ENCODE measurements around the gene GARIN5A. TPM values are rescaled to one million over a fixed set of nuclear protein-coding genes. Genes with fewer than 3 reads are reported as not detected.

The GARIN5A gene
- total and polyA plus RNA-seq, 2 of the 8 experiments (the other 6 are each of a cell fraction or from before 2014, with no cell fraction given) = 9.1 to 18.5 TPM

GRCh38 chr19:50479761-50480251 is 3.2 kb upstream of the GARIN5A start:
- FAIRE-seq (no peak), DNase-seq (ENCODE audit: low read depth in 1 of 2, low spot score in 2 of 2) (no peak)
- Histone ChIP-seq H3K4ac (replicated peaks; ENCODE audit: insufficient read length, low read depth, low read length) (no peak overlapping the region), H2AFZ (ENCODE audit: low read length) (no peak overlapping the region), H2BK5ac (ENCODE audit: low read depth, low read length) (no peak overlapping the region), H2BK20ac (ENCODE audit: low read length) (no peak overlapping the region), H4K20me1 (replicated peaks in 1 of 2; ENCODE audit: control insufficient read depth in 1 of 2, insufficient read depth in 2 of 2, low read length in 2 of 2) (peaks cover 7 to 8% of the 10 kb centered on the region in 2 experiments), H4K5ac (ENCODE audit: insufficient read length, low read depth, low read length) (no peak overlapping the region), H2BK120ac (replicated peaks; ENCODE audit: low read depth, low read length) (no peak overlapping the region), H3K23ac (ENCODE audit: insufficient read length) (no peak overlapping the region), H3K36me3 (ENCODE audit: control insufficient read depth in 2 of 4, insufficient read depth in 4 of 4, low read length in 3 of 4) (peaks cover 2 to 51% (median 12%) of the 10 kb centered on the region in 4 experiments; a peak in 6 of 8 replicates), H3K79me2 (ENCODE audit: control insufficient read depth in 1 of 2, insufficient read depth in 2 of 2, low read length in 2 of 2) (peaks cover 4 to 16% of the 10 kb centered on the region in 2 experiments; a peak in 3 of 4 replicates), H3K9ac (replicated peaks in 1 of 4; ENCODE audit: extremely low read depth in 1 of 4, low read depth in 3 of 4, low read length in 3 of 4) (no peak overlapping the region), H2BK15ac (ENCODE audit: low read length) (no peak overlapping the region), H3K56ac (replicated peaks; ENCODE audit: insufficient read length, low read depth, low read length) (no peak overlapping the region), H3K23me2 (ENCODE audit: low read depth, low read length) (peaks cover 2% of the 10 kb centered on the region; the same call in 1 of the 2 replicates), H3K4me2 (ENCODE audit: insufficient read depth in 1 of 2, low read depth in 2 of 2, low read length in 2 of 2) (no peak overlapping the region), H3K4me1 (replicated peaks in 1 of 4; ENCODE audit: control insufficient read depth in 3 of 4, insufficient read depth in 4 of 4, low read length in 3 of 4) (no peaks in the 10 kb centered on the region), H3K9me3 (ENCODE audit: insufficient read depth in 2 of 2, low read depth in 1 of 2, low read length in 1 of 2) (peaks cover 3 to 9% of the 10 kb centered on the region in 2 experiments; a peak in 3 of 4 replicates), H4K91ac (replicated peaks; ENCODE audit: insufficient read length, low read length) (no peak overlapping the region), H3K4me3 (ENCODE audit: extremely low read depth in 1 of 4, insufficient read depth in 2 of 4, low read depth in 3 of 4, low read length in 4 of 4) (no peak overlapping the region), H4K8ac (ENCODE audit: extremely low read depth, insufficient read depth, low read length) (no peak overlapping the region; the same call in 1 of the 2 replicates), H3K18ac (ENCODE audit: extremely low read depth, low read length) (no peak overlapping the region), H3K79me1 (ENCODE audit: low read depth, low read length) (peaks cover 10% of the 10 kb centered on the region), H2BK12ac (ENCODE audit: low read depth, low read length) (no peak overlapping the region), H3K27ac (ENCODE audit: low read depth, low read length) (no peak overlapping the region), H3K14ac (ENCODE audit: insufficient read length) (no peak overlapping the region), H3K27me3 (replicated peaks in 1 of 4; ENCODE audit: control insufficient read depth in 3 of 4, extremely low read depth in 1 of 4, insufficient read depth in 3 of 4, low read length in 3 of 4) (no peaks in the 10 kb centered on the region; a peak in 2 of 7 replicates), H2AK5ac (ENCODE audit: low read depth, low read length) (no peak overlapping the region)
- POLR2A ChIA-PET (ENCODE audit: partially characterized antibody) = interaction anchor here (1.2 to 2.5 kb wide), 7 partner anchors 14 to 111 kb away, joined by 3 to 8 read pairs (median 4); partner anchors contain the start of genes JOSD2 and POLD1
- CTCF ChIA-PET (ENCODE audit: partially characterized antibody) = interaction anchor here (1.0 to 2.6 kb wide), 23 partner anchors 8 to 221 kb away, joined by 3 to 18 read pairs (median 6); partner anchors contain the start of gene JOSD2
- WGBS, 2 experiments (ENCODE audit: extremely low coverage in 1 of 2, insufficient coverage in 1 of 2, insufficient read length in 1 of 2, insufficient replicate concordance in 2 of 2, low coverage in 1 of 2, low lambda C conversion rate in 2 of 2, missing lambda C conversion rate in 1 of 2) = 92% methylated on average over 16 of the region's 16 CpGs; no CpG with 5 or more reads in 1 of the 2 experiments
- TF ChIP-seq TBP (IDR thresholded peaks at IDR 0.05; ENCODE audit: low read depth, low read length) (no peak), YY1 (IDR thresholded peaks at IDR 0.05; ENCODE audit: low read depth, low read length) (no peak), KDM1A (IDR thresholded peaks at IDR 0.05; ENCODE audit: borderline replicate concordance, low read length) (no peak), GTF2F1 (IDR thresholded peaks at IDR 0.05; ENCODE audit: borderline replicate concordance, low read depth, low read length) (no peak), CBX5 (IDR thresholded peaks at IDR 0.05; ENCODE audit: low read depth, low read length) (no peak), SP4 (IDR thresholded peaks at IDR 0.05; ENCODE audit: low read length) (no peak), SP2 (IDR thresholded peaks at IDR 0.05; ENCODE audit: low read length) (no peak), KDM5A (IDR thresholded peaks at IDR 0.05; ENCODE audit: low read length) (no peak)
- TF ChIP-seq, protein P1, sequence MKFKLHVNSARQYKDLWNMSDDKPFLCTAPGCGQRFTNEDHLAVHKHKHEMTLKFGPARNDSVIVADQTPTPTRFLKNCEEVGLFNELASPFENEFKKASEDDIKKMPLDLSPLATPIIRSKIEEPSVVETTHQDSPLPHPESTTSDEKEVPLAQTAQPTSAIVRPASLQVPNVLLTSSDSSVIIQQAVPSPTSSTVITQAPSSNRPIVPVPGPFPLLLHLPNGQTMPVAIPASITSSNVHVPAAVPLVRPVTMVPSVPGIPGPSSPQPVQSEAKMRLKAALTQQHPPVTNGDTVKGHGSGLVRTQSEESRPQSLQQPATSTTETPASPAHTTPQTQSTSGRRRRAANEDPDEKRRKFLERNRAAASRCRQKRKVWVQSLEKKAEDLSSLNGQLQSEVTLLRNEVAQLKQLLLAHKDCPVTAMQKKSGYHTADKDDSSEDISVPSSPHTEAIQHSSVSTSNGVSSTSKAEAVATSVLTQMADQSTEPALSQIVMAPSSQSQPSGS (IDR thresholded peaks at IDR 0.05; ENCODE audit: low read length) = no peak
- TF ChIP-seq, protein P2, sequence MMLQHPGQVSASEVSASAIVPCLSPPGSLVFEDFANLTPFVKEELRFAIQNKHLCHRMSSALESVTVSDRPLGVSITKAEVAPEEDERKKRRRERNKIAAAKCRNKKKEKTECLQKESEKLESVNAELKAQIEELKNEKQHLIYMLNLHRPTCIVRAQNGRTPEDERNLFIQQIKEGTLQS (IDR thresholded peaks at IDR 0.05; ENCODE audit: insufficient read depth, low read depth, low read length) = no peak
